Left renal pelvis (tissue), 4 donors: ENCODE data around the gene ELOVL6. TPM values are rescaled to one million over a fixed set of nuclear protein-coding genes. Genes with fewer than 3 reads are reported as not detected.
"Not testable (repeated sequence)": the region's sequence is repeated elsewhere in the genome, so short reads cannot be mapped to it uniquely, and the experiment has no call there.

Experiments
- DNase-seq, 4 donors: peaks; one replicate each; pipeline ENCODE4 v3.0.0-alpha.2; 2013; ENCODE audit warnings: low read depth in 4 of 4, low spot score in 3 of 4
- polyA plus RNA-seq, 4 donors: library from polyadenylated mRNA; unstranded; fragments of 120-200 nt; gene quantifications; one replicate each; pipeline ENCODE4 v1.2.1, GENCODE V29; 2013; ENCODE audit not compliant: insufficient read length in 4 of 4

ELOVL6 gene, protein sequence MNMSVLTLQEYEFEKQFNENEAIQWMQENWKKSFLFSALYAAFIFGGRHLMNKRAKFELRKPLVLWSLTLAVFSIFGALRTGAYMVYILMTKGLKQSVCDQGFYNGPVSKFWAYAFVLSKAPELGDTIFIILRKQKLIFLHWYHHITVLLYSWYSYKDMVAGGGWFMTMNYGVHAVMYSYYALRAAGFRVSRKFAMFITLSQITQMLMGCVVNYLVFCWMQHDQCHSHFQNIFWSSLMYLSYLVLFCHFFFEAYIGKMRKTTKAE
- polyA plus RNA-seq: 10 to 100 TPM; 29.2 to 39.9 (median 32.5) TPM

DNA sequence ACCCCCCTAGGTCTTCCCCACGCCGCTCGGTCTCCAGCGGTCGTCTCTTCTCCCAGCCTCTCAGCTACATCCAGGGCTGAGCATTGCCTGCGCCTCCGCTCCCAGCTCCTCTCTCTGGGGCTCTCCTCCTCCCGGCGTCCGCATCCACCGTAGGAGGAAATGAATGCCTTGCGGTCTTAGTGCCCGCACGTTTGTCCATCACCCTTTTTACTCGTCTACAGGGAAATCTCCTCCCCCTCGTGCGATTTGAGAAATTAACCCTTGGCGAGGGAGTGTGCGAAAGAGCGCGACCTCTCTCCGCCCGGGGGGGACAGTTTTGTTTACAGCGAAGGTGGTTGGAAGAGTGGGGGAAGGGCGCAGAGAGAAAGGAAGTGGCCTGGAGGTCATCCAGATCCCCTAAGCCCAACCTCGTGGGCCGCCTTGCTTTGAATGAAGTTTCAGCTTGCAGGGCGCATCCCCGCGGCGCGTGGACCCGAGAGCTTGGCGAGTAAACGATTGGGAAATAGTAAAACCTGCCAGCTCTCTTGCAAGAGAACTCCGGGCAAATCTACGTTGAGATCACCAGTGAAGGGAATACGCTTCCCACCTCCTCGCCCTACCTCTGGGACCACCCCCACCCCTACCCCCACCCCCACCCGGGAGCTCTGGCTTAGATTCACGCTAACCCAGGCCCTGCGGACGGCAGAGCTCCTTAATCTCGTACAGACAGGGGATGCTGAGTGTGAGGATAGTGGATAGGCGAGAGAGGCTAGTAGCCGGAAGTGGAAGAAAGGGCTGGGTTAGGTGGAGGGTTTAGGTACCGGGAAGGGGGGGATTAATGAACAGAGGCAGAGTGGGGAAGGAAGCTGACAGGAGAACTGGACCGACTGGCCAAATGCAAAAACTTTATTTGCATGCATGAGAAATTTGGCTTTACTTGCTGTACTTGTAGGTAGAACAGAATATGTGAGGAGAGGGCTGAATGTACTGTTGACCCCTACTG lies at the start of gene ELOVL6:
TSS of gene ELOVL6 (minus strand) at position 181 of the 982 bp plus-strand sequence. CDS start 280 bp downstream, outside the sequence.
- DNase-seq: peak in 2 of 4 donors; percentile 53 to 61

DNA sequence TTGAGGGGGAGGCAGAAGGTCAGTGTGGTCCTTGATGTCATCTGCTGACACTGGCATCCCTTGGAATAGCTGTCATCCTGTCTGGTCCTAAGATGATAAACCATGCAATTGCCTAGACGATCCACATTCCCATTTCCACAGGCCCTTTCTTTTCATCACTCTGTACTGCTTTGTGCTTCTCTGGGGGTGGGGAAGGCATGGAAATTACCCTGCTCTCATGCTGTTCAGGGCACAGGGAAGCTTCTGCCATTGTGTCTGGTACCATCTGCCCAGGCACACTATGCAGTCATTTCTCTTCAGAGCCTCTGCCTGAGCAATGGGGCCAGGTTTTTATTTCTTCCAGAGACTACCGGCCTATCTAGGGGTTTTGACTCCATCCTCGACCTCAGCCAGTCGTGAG lies 49.7 kb upstream of the ELOVL6 start:
- no peak for DNase-seq

DNA sequence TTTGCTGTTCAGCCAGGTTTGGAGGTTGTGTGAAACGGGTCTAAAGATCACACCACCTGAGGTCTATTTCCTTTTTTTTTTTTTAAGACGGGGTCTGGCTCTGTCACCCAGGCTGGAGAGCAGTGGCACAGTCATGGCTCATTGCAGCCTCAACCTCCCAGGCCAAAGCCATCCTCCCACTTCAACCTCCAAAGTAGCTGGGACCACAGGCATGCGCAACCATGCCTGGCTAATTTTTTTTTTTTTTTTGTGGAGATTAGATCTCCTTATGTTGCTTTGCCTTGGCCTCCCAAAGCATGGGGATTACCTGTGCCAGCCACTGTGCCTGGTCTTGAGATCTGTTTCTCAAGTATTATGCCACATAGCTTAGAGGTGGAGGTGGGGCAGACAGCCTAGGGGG lies 49.2 kb upstream of the ELOVL6 start:
- DNase-seq: no peak

DNA sequence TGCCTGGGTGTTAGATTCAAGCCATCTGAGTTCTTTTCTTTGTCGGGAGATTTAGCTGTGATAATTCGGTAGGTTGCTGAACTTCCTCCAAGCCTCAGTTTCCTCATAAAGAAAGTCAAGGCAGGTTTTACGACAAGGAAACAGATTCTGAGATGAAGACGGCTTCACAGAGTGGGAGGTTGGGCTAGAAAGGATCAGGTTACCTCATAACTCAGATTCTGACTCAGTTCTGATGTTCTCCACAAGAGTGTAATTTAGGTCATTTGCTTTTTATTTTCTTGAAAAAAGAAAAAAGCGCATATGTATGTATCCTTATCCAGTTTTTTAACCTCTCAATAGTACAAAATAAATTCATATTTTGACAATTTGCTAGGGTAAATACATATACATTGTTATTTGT lies 47.2 kb upstream of the ELOVL6 start:
- DNase-seq: peak in 1 of 4 donors; percentile 27

DNA sequence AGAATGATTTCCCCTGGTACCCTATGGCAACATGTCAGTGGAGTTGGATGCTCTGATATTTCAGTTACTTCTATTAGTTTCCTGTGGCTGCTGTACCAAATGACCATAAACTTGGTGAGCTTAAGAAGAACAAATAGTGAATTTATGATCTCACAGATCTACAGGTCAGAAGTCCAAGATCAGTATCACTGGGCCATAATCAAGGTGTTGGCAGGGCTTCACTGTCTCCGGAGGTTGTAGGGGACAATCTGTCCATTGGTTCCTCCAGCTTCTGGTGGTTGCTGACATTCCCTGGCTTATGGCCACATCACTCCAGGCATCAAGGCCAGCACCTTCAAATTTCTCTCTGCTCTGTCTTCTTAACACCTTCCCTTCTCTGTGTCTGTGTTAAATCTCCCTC lies 37.9 kb upstream of the ELOVL6 start:
- no peak for DNase-seq

DNA sequence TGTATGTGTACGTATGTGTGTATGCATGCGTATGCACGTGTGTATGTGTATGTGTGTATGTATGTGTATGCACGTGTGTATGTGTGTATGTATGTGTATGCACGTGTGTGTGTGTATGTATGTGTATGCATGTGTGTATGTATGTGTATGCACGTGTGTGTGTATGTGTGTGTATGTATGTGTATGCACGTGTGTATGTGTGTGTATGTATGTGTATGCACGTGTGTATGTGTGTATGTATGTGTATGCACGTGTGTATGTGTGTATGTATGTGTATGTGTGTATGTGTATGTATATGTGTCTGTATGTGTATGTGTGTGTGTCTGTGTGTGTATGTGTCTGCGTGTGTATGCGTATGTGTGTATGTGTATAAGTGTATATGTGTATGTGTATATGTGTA lies 35.2 kb upstream of the ELOVL6 start:
- DNase-seq: not testable (repeated sequence)

DNA sequence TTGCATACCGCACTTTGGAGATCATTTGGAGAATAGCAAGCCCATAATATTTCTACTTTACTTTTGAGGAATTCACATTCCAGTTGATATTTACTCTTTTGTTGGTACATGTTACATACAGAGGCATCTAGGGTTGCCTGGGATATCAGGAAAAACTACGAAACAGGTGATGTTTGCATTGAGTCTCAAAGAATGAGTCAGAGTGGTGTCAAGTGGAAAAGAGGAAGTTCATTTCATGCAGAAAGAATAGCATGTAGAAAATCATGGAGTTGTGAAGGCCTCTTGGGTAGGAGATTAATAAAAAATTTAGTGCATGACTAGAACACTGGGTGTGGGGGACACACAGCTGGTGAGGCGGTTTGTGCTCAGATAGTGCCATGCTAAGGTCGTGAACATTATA lies 33.5 kb upstream of the ELOVL6 start:
- no peak for DNase-seq

DNA sequence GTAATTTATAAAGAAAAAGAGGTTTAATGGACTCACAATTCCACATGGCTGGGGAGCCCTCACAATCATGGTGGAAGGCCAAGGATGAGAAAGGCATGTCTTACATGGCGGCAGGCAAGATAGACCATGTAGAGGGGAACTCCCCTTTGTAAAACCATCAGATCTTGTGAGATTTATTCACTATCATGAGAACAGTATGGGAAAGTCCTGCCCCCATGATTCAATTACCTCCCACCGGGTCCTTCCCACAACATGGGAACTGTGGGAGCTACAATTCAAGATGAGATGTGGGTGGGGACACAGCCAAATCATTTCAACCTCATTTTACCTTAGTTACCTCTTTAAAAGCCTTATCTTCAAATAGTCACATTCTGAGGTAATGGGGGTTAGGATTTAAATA lies 30.9 kb upstream of the ELOVL6 start:
- DNase-seq: no peak

DNA sequence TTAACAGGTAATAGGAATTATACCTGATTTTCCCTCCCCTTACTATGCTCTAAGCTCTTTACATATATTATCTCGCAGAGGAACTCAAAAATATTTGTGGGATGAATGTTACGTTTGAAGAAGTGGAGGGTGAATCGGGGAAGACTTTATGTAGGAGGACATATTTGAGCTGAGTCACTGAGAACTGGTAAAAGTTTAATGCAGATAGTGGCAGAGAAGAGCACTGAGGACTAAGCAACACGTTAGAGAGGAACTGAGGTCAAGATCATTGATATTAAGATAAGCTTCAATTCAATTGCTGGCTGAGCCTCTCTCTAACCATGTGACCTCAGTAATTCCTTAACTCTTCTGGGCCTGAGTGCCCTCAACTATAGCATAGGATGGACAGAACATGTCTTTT lies 26.4 kb upstream of the ELOVL6 start:
- no peak for DNase-seq

DNA sequence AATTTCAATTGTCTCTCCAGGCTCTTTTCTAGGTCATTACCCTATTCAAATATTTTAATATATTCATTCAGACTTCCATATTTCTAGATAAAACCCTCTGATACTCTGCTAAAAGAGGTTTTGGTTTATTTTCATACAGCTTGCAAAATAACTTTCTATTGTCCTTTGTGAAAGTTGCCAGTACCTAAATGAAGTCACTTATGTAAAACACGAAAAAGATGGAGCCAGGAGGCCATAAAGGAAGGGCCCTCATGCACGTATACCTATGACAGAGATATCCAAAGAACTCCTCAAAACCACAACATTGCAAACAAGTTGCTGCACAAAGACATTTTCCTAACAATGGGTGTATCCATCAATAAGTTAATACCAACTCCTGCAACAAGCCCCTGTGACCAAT lies 25.7 kb upstream of the ELOVL6 start:
- no peak for DNase-seq

DNA sequence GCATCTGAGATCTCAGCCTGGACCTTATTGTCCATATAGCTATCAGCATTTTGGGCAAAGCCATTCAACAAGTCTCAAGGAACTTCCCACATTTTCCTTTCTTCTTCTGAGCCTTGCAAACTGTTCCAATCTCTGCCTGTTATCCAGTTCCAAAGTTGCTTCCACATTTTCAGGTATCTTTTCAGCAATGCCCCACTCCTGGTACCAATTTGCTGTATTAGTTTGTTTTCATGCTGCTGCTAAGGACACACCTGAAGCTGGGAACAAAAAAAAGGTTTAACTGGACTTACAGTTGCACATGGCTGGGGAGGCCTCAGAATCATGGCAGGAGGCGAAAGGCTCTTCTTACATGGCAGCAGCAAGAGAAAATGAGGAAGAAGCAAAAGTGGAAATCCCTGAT lies 20.5 kb upstream of the ELOVL6 start:
- not testable (repeated sequence) for DNase-seq

DNA sequence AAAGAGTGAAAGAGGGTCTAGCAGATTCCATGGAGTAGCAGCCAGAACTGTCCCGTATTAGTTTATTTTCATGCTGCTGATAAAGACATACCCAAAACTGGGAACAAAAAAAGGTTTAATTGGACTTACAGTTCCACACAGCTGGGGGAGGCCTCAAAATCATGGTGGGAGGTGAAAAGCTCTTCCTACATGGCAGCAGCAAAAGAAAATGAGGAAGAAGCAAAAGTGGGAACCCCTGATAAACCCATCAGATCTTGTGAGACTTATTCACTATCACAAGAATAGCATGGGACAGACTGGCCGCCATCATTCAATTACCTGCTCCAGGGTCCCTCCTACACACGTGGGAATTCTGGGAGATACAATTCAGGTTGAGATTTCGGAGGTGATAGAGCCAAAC lies 18.8 kb upstream of the ELOVL6 start:
- DNase-seq: not testable (repeated sequence)

DNA sequence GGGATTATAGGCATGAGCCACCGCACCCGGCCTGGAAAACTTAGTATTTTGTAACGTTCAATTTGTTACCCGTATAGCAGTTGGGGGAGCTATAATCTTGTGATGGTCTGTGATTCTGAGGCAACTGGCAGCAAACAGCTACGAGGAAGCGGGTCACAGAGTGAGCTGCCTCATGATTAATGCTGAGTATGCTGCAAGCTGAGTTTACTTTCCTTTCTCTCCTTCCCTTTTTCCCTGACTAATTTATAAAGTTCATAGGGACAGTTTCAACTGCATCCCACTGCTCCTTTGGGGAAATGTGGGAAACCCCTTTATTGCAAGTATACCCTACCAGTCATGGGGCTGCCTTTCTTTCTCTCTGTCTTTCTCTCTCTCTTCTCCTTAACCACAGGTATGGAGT lies 17.7 kb upstream of the ELOVL6 start:
- no peak for DNase-seq

DNA sequence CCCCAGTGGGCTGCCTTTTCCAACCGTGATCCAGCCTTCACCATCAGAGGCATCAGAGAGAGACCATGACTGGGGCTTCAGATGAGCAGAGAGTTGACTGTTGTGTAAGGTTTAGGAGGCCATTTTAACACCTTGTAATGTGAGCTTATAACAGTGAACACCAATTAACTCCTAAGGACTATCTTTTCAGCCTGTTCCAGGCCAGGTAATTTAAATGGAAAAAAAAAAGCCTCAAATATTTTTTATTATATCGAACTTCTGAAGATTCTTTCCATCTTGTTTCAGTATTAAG lies 13.3 kb upstream of the ELOVL6 start:
- no peak for DNase-seq

DNA sequence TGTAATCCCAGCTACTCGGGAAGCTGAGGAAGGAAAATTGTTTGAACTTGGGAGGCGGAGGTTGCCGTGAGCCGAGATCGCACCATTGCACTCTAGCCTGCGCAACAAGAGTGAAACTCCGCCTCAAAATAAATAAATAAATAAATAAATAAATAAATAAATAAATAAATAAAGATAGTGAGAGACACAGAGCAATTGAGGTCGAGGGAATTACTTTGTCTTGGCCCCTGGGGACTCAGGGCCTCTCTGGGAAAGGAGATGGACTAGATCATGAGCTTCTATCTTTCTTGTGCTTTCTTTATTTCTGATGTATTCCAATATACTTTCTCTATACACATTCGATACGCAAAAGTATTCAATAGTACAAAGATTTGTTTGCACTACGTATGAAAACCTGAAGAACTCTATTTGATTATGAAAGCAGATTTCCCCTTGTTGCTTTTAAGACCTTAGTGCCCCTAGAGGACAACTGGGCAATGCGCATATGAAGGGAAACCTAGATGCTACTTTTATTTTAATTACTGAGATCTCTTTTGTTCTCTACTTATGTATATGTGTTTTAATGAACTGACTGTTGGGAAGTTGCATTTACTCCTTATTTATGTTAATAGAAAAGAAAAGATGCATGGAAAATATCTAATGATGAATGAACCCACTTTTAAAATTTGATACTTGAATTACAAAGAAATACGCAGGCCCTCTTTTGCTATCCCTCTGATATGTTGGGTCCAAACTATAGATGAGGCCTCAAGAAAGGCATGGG lies 12.8 kb upstream of the ELOVL6 start:
- DNase-seq: no peak

DNA sequence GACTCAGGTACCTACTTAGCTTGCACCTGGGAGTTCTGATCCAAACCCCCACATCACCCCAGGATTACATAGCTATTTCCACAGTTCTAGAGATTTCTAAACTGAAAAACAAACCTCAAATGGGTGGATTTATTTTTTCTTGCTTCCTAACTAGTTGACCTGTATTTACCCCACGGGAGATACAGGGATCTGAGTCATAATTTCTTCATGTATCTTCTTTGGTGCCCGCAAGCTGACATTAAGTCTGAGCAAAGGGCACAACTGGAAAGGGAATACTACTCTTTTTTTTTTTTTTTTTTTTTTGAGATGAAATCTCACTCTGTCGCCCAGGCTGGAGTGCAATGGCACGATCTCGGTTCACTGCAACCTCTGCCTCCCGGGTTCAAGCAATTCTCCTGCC lies 10.0 kb upstream of the ELOVL6 start:
- DNase-seq: no peak

DNA sequence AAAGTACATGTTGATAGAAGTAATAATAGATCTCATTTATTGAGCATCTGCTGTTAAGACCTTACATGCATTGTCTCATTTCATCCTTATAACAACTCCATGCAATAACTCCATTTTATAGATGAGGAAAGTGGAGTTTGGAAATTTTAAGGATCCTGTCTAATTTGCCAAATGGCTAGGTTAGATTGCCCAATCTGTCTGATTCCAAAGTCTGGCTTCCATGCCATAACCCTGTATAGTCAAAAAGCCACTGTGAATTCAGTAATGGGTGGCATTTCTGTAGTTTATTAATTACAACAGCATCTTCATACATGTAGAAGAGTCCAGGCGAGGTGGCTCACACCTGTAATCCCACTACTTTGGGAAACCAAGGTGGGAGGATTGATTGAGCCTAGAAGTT lies 8.8 kb upstream of the ELOVL6 start:
- DNase-seq: no peak

DNA sequence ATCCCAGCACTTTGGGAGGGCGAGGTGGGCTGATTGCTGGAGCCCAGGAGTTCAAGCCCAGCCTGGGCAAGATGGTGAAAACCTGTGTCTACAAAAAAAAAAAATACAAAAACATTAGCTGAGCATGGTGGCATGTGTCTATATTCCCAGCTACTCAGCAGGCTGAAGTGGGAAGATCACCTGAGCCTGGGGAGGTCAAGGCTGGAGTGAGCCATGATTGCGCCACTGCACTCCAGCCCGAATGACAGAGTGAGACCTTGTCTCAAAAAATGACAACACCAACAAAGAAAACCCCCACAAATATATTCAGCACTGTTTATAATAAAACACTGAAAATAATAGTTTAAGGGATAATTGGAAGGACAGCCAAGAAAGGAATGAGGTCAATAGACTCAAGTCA lies 3.6 kb upstream of the ELOVL6 start:
- DNase-seq: no peak

DNA sequence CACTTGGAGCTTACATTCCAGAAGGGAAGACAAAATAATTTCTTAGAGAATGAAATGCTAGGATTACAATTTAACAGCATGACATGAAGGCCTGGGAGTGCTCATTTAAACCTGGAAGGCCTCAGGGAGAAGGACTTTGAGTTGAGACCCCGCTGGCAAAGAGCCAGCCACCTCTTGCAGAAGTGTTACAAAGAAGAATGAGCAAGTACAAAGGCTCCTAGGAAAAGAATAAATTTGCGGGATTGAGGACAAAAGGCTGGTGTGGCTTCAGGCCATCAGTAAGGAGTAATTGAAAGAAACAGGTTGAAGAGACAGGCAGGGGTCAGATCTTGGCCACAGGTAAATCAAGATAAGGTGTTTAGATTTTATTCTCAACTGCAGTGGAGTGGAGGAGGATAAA lies 3.1 kb upstream of the ELOVL6 start:
- DNase-seq: no peak

DNA sequence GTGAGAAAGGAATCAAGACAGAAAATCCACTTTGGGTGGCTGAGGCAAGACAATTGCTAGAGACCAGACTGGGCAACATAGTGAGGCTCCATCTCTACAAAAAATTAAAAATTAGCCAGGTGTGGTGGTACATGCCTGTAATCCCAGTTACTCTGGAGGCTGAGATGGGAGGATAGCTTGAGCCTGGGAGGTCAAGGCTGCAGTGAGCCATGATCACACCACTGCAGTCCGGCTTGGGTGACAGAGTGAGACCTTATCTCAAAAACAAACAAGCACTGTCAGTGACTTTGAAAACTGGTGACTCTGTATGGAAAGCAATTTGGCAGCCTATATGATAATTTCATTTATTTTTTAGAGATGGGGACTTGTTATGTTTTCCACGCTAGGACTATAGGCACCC lies 2.3 kb upstream of the ELOVL6 start:
- no peak for DNase-seq

DNA sequence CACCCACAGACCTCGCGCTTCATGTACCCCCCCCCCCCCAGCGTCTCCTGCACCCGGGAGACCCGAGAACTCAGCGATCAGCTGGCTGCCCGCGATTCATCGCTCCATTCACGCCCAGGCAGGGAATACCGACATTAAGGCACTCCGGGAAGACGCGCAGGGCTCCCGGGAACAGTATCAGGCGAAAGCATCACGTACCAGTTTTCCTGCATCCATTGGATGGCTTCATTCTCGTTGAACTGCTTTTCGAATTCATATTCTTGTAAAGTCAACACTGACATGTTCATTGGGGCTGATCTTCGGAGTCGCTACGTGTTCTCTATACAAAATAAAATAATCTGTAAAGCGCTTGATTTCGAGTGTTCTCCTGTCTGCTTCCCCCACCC lies 373 bp downstream of the ELOVL6 start:
- no peak for DNase-seq
